Mesothelial cell of epicardium (in vitro differentiated cells): ENCODE measurements around the gene ORC4. TPM values are rescaled to one million over a fixed set of nuclear protein-coding genes. Genes with fewer than 3 reads are reported as not detected.

Experiments
- DNase-seq, 2 experiments: peaks; one replicate each; pipeline ENCODE4 v3.0.0; 2021; ENCODE audit warnings: low spot score in 2 of 2; ENCODE audit not compliant: unreplicated experiment in 2 of 2
- H3K27ac Mint-ChIP-seq: 2 replicates; pipeline ENCODE4 v1.8.0; 2021; ENCODE audit warnings: mixed read lengths
- H3K27me3 Mint-ChIP-seq: 2 replicates; pipeline ENCODE4 v1.8.0; 2021; ENCODE audit warnings: low read depth, mixed read lengths
- H3K36me3 Mint-ChIP-seq: 2 replicates; pipeline ENCODE4 v1.8.0; 2021; ENCODE audit warnings: mixed read lengths
- H3K4me1 Mint-ChIP-seq: 2 replicates; pipeline ENCODE4 v1.8.0; 2021; ENCODE audit warnings: mixed read lengths
- H3K4me3 Mint-ChIP-seq: 2 replicates; pipeline ENCODE4 v1.8.0; 2021; ENCODE audit warnings: mild to moderate bottlenecking, moderate library complexity, mixed read lengths
- H3K9me3 Mint-ChIP-seq: 2 replicates; pipeline ENCODE4 v1.8.0; 2021; ENCODE audit warnings: mixed read lengths
- total RNA-seq: library from RNA; stranded (reverse); gene quantifications from 3 replicates; pipeline ENCODE4 v1.2.1, GENCODE V29; 2021
- TF ChIP-seq, protein P1 (sequence below): fragments of 200-600 bp; sonication (generic); IDR thresholded peaks from one replicate; pipeline ENCODE4 v1.5.0; 2021; ENCODE audit warnings: antibody characterized with exemption; ENCODE audit not compliant: unreplicated experiment

Gene ORC4
- total RNA-seq, 1 donor from 2014 or later, result 69.8 TPM

DNA sequence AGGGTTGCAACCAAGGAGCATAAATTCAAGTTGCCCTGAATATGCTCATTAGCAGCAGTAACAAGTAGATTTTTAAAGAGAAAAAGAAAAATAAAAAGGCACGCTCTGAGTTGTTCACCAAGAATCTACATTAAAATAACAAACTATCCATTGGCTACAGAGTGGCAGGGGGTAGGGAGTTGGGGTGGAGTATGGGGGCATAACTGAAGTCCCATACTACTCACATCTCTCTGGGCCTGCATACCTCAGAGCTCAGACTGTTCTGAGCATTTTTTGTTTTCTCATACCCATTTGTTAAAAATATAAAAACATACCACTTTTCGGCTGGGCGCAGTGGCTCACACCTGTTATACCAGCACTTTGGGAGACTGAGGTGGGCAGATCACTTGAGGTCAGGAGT lies 31.4 kb downstream of the ORC4 start:
- H3K4me1 Mint-ChIP-seq, result no peaks in the 10 kb centered on the region
- no peak overlapping the region for H3K27ac Mint-ChIP-seq
- H3K4me3 Mint-ChIP-seq, result no peak overlapping the region
- H3K27me3 Mint-ChIP-seq, result no peaks in the 10 kb centered on the region
- TF ChIP-seq, protein P1, sequence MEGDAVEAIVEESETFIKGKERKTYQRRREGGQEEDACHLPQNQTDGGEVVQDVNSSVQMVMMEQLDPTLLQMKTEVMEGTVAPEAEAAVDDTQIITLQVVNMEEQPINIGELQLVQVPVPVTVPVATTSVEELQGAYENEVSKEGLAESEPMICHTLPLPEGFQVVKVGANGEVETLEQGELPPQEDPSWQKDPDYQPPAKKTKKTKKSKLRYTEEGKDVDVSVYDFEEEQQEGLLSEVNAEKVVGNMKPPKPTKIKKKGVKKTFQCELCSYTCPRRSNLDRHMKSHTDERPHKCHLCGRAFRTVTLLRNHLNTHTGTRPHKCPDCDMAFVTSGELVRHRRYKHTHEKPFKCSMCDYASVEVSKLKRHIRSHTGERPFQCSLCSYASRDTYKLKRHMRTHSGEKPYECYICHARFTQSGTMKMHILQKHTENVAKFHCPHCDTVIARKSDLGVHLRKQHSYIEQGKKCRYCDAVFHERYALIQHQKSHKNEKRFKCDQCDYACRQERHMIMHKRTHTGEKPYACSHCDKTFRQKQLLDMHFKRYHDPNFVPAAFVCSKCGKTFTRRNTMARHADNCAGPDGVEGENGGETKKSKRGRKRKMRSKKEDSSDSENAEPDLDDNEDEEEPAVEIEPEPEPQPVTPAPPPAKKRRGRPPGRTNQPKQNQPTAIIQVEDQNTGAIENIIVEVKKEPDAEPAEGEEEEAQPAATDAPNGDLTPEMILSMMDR, result no peak
- peaks cover 1% of the 10 kb centered on the region for H3K36me3 Mint-ChIP-seq
- no peak for DNase-seq
- H3K9me3 Mint-ChIP-seq, result peaks cover 1% of the 10 kb centered on the region

DNA sequence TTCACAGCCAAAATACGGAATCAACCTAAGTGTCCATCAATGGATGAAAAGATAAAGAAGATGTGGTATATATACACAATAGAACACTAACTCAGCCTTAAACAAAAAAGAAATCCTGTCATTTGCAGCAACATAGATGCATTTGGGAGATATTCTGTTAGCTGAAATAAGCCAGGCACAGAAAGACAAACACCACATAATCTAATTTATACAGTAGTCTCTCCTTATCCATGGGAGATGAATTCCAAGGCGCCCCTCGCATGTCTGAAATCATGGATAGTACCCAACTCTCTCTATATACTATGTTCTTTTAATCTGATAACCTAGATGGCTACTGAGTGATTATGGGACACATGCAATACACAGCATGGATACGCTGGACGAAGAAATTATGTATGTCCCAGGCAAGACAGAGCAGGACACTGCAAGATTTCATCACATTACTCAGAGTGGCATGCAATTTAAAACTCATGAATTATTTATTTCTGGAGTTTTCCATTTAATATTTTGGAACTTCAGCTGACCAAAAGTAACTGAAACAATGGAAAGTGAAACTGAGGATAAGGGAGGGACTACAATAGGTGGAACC lies 39.5 kb downstream of the ORC4 start:
- Mint-ChIP-seq H3K9me3 (peaks cover 18% of the 10 kb centered on the region), H3K36me3 (peaks cover 27% of the 10 kb centered on the region), H3K4me3 (no peak overlapping the region), H3K27ac (no peak overlapping the region), H3K4me1 (peaks cover 7% of the 10 kb centered on the region), H3K27me3 (no peaks in the 10 kb centered on the region)
- TF ChIP-seq, protein P1, result no peak
- DNase-seq, result no peak

DNA sequence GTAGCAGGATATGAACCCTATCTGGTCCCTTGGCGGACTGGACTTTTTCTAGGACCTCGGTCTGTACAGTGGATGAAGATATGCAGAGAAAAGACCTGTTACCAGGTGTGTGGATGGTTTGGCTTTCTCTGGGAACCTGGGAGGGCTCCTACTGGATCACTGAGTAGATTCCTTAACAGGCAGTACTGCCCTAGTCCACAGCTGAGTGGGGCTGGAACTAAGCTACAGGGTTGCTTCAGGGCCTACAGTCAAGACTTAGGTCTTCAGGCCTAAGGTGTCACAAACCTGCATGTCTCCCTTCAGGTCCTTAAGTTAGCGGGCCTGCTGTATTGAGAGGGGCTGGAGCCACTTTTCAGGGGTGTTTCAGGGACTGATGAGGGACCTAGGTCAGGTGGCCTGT lies 42.9 kb downstream of the ORC4 start:
- peaks cover 9% of the 10 kb centered on the region for H3K4me1 Mint-ChIP-seq
- no peak for DNase-seq
- no peak overlapping the region for H3K27ac Mint-ChIP-seq
- H3K4me3 Mint-ChIP-seq, result no peak overlapping the region
- TF ChIP-seq, protein P1, result no peak
- peaks cover 33% of the 10 kb centered on the region for H3K36me3 Mint-ChIP-seq
- no peaks in the 10 kb centered on the region for H3K27me3 Mint-ChIP-seq
- H3K9me3 Mint-ChIP-seq, result peaks cover 18% of the 10 kb centered on the region

DNA sequence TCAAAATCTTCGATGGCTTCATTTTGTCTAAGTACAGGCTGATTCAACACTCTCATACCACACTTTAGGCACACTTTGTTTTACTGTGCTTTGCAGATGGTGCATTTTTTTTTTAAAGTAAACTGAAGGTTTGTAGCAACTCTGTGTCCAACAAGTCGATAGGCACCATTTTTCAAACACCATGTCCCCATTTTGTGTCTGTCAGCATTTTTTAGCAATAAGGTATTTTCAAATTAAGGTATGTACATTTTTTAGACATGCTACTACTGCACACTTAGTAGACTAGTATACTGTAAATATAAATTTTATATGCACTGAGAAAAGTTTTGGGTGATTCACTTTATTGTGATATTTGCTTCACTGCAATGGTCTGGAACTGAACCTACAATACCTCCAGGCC lies 44.4 kb downstream of the ORC4 start:
- DNase-seq, result no peak
- Mint-ChIP-seq H3K27ac (no peak overlapping the region), H3K9me3 (peaks cover 18% of the 10 kb centered on the region), H3K36me3 (peaks cover 34% of the 10 kb centered on the region), H3K4me3 (no peak overlapping the region), H3K27me3 (no peaks in the 10 kb centered on the region), H3K4me1 (peaks cover 7% of the 10 kb centered on the region)
- TF ChIP-seq, protein P1, result no peak

DNA sequence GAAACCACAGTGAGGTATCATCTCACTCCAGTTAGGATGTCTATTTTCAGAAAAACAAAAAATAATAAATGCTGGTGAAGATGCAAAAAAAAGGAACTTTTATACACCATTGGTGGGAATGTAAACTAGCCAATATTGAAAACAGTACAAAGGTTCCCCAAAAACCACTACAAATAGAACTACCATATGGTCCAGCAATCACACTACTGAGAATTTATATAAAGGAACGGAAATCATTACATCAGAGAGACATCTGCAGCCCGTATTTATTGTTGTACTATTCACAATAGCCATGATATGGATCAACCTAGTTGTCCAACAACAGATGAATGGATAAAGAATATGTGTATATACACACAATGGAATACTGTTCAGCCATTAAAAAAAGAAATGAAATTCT lies 52.0 kb downstream of the ORC4 start:
- Mint-ChIP-seq H3K9me3 (peaks cover 54% of the 10 kb centered on the region), H3K4me3 (no peak overlapping the region), H3K36me3 (peaks cover 69% of the 10 kb centered on the region), H3K27ac (no peak overlapping the region), H3K4me1 (no peaks in the 10 kb centered on the region), H3K27me3 (no peaks in the 10 kb centered on the region)
- TF ChIP-seq, protein P1, result no peak
- no peak for DNase-seq

DNA sequence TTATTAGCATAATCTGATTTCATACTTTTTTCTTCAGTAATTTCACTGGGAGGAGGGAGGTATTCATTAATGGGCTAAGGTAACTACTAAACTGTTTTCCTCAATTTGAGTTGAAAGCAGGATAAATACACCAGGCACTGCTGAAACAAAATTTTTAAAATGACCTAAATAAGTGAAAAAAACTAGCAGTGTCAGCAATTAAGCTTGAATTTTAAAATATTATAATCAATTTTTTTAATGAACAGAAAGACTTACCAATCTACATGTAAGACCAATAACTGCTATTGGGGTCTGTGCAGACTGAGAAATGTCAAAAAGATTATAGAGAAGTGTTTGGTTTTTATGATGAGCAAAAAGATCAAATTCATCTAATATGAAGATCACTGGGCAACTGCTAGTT lies 68.4 kb downstream of the ORC4 start:
- Mint-ChIP-seq H3K27me3 (no peaks in the 10 kb centered on the region), H3K36me3 (peaks cover 28% of the 10 kb centered on the region), H3K9me3 (peaks cover 8% of the 10 kb centered on the region), H3K4me1 (no peaks in the 10 kb centered on the region), H3K4me3 (no peak overlapping the region), H3K27ac (no peak overlapping the region)
- DNase-seq, result no peak
- TF ChIP-seq, protein P1, result no peak
